ENCODE data around the gene GALM.

- TF ChIP-seq ZNF354C (tag by site-specific recombination; IDR thresholded peaks at IDR 0.05; ENCODE audit: borderline replicate concordance, low read depth) (no peak), REST (tag by site-specific recombination; IDR thresholded peaks at IDR 0.05) (no peak), GFI1B (tag by site-specific recombination; IDR thresholded peaks at IDR 0.05) (no peak), PATZ1 (tag by site-specific recombination; IDR thresholded peaks at IDR 0.05) (no peak), ZNF433 (tag by site-specific recombination; IDR thresholded peaks at IDR 0.05; ENCODE audit: low read depth) (no peak), ZNF174 (tag by site-specific recombination; IDR thresholded peaks at IDR 0.05) (no peak), KLF1 (tag by site-specific recombination; IDR thresholded peaks at IDR 0.05) (no peak), ZNF2 (tag by site-specific recombination; IDR thresholded peaks at IDR 0.05) (no peak)
- TF ChIP-seq, protein P1, sequence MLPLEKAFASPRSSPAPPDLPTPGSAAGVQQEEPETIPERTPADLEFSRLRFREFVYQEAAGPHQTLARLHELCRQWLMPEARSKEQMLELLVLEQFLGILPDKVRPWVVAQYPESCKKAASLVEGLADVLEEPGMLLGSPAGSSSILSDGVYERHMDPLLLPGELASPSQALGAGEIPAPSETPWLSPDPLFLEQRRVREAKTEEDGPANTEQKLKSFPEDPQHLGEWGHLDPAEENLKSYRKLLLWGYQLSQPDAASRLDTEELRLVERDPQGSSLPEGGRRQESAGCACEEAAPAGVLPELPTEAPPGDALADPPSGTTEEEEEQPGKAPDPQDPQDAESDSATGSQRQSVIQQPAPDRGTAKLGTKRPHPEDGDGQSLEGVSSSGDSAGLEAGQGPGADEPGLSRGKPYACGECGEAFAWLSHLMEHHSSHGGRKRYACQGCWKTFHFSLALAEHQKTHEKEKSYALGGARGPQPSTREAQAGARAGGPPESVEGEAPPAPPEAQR (tag by site-specific recombination; IDR thresholded peaks at IDR 0.05) = no peak
- TF ChIP-seq, protein P2, sequence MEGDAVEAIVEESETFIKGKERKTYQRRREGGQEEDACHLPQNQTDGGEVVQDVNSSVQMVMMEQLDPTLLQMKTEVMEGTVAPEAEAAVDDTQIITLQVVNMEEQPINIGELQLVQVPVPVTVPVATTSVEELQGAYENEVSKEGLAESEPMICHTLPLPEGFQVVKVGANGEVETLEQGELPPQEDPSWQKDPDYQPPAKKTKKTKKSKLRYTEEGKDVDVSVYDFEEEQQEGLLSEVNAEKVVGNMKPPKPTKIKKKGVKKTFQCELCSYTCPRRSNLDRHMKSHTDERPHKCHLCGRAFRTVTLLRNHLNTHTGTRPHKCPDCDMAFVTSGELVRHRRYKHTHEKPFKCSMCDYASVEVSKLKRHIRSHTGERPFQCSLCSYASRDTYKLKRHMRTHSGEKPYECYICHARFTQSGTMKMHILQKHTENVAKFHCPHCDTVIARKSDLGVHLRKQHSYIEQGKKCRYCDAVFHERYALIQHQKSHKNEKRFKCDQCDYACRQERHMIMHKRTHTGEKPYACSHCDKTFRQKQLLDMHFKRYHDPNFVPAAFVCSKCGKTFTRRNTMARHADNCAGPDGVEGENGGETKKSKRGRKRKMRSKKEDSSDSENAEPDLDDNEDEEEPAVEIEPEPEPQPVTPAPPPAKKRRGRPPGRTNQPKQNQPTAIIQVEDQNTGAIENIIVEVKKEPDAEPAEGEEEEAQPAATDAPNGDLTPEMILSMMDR (tag by site-specific recombination; IDR thresholded peaks at IDR 0.05) = no peak
- TF ChIP-seq, protein P3, sequence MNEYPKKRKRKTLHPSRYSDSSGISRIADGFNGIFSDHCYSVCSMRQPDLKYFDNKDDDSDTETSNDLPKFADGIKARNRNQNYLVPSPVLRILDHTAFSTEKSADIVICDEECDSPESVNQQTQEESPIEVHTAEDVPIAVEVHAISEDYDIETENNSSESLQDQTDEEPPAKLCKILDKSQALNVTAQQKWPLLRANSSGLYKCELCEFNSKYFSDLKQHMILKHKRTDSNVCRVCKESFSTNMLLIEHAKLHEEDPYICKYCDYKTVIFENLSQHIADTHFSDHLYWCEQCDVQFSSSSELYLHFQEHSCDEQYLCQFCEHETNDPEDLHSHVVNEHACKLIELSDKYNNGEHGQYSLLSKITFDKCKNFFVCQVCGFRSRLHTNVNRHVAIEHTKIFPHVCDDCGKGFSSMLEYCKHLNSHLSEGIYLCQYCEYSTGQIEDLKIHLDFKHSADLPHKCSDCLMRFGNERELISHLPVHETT (tag by site-specific recombination; IDR thresholded peaks at IDR 0.05) = no peak
Measured at GRCh38 chr2:38649176-38649728, 16.7 kb upstream of the GALM start.
